H1 (cell line): ENCODE data around the gene SERPINE2. TPM values are rescaled to one million over a fixed set of nuclear protein-coding genes. Genes with fewer than 3 reads are reported as not detected.

ENCODE experiments used
- CTCF ChIA-PET: fragments of 300-600 bp; sonication (Branson Sonifier 250); formaldehyde crosslinking; loops from one replicate; lab custom pipeline; 2021; ENCODE audit not compliant: partially characterized antibody; lab: Charles Lee
- POLR2A ChIA-PET: fragments of 300-600 bp; sonication (Branson Sonifier 250); formaldehyde crosslinking; loops from one replicate; lab custom pipeline; 2021; ENCODE audit warnings: inconsistent platforms; ENCODE audit not compliant: partially characterized antibody; lab: Charles Lee
- DNase-seq, 2 experiments: peaks; one replicate each; pipeline versions ENCODE4 v3.0.0 to v3.0.0-alpha.2; 2010 to 2022; ENCODE audit warnings: low spot score in 2 of 2, low read depth in 1 of 2, mixed read lengths in 1 of 2
- FAIRE-seq: peaks from 2 replicates; lab custom pipeline; 2011; peaks lifted over from hg19 to GRCh38; lab: Jason Lieb, UNC
- H2AFZ ChIP-seq: 2 replicates; pipeline ENCODE4 v1.8.1; 2012; ENCODE audit warnings: low read length, inconsistent platforms
- H2AK5ac ChIP-seq: 2 replicates; pipeline ENCODE4 v1.6.1; 2013; ENCODE audit warnings: low read depth, low read length
- H2BK120ac ChIP-seq: replicated peaks from 2 replicates; pipeline ENCODE3; 2013; ENCODE audit warnings: low read depth, low read length, inconsistent platforms
- H2BK12ac ChIP-seq: 2 replicates; pipeline ENCODE4 v1.6.1; 2013; ENCODE audit warnings: low read depth, low read length
- H2BK15ac ChIP-seq: 2 replicates; pipeline ENCODE4 v1.6.1; 2013; ENCODE audit warnings: low read length
- H2BK20ac ChIP-seq: 2 replicates; pipeline ENCODE4 v1.6.1; 2013; ENCODE audit warnings: low read length
- H2BK5ac ChIP-seq: 2 replicates; pipeline ENCODE4 v1.6.1; 2013; ENCODE audit warnings: low read depth, low read length
- H3K14ac ChIP-seq: 2 replicates; pipeline ENCODE4 v1.6.1; 2013; ENCODE audit warnings: inconsistent platforms; ENCODE audit not compliant: insufficient read length
- H3K18ac ChIP-seq: 2 replicates; pipeline ENCODE4 v1.6.1; 2013; ENCODE audit warnings: low read length; ENCODE audit errors: extremely low read depth
- H3K23ac ChIP-seq: 2 replicates; pipeline ENCODE4 v1.6.1; 2013; ENCODE audit warnings: inconsistent platforms; ENCODE audit not compliant: insufficient read length
- H3K23me2 ChIP-seq: 2 replicates; pipeline ENCODE4 v1.6.1; 2013; ENCODE audit warnings: low read depth, low read length
- H3K27ac ChIP-seq: 2 replicates; pipeline ENCODE4 v1.6.1; 2011; ENCODE audit warnings: low read depth, low read length, inconsistent platforms
- H3K27me3 ChIP-seq, 4 experiments: replicated peaks in 1 of 4; 1 replicate in 1 of 4; 2 replicates in 3 of 4; pipeline versions ENCODE4 v1.6.1 to v1.8.1; 2011 to 2013; ENCODE audit warnings: low read length in 3 of 4, mild to moderate bottlenecking in 3 of 4, inconsistent platforms in 2 of 4, mixed read lengths in 2 of 4, moderate library complexity in 1 of 4; ENCODE audit not compliant: control insufficient read depth in 3 of 4, insufficient read depth in 3 of 4; ENCODE audit errors: extremely low read depth in 1 of 4
- H3K36me3 ChIP-seq, 4 experiments: 2 replicates each; pipeline versions ENCODE4 v1.6.1 to v1.8.1; 2011 to 2013; ENCODE audit warnings: mild to moderate bottlenecking in 4 of 4, low read length in 3 of 4, moderate library complexity in 2 of 4, control low read depth in 1 of 4, inconsistent platforms in 1 of 4; ENCODE audit not compliant: insufficient read depth in 4 of 4, control insufficient read depth in 2 of 4
- H3K4ac ChIP-seq: replicated peaks from 2 replicates; pipeline ENCODE3; 2013; ENCODE audit warnings: low read length, low read depth, mixed read lengths, inconsistent platforms; ENCODE audit not compliant: insufficient read length
- H3K4me1 ChIP-seq, 4 experiments: replicated peaks in 1 of 4; 1 replicate in 1 of 4; 2 replicates in 3 of 4; pipeline versions ENCODE4 v1.6.1 to v1.8.1; 2011 to 2013; ENCODE audit warnings: low read length in 3 of 4, inconsistent platforms in 2 of 4, mixed read lengths in 1 of 4; ENCODE audit not compliant: insufficient read depth in 4 of 4, control insufficient read depth in 3 of 4
- H3K4me2 ChIP-seq, 2 experiments: 2 replicates each; pipeline versions ENCODE4 v1.6.1 to v1.8.1; 2011 to 2013; ENCODE audit warnings: low read depth in 2 of 2, low read length in 2 of 2, control low read depth in 1 of 2, inconsistent platforms in 1 of 2, mild to moderate bottlenecking in 1 of 2; ENCODE audit not compliant: insufficient read depth in 1 of 2
- H3K4me3 ChIP-seq, 4 experiments: fragments of 200-600, 300-600 bp in 1 of 4; sonication (generic), shearing (Covaris generic), sonication (Bioruptor Twin) in 1 of 4; 2 replicates each; pipeline versions ENCODE4 v1.5.1 to v1.8.1; 2011 to 2016; ENCODE audit warnings: low read length in 4 of 4, low read depth in 3 of 4, control low read depth in 2 of 4, inconsistent platforms in 2 of 4, mild to moderate bottlenecking in 2 of 4, mixed read lengths in 1 of 4, moderate library complexity in 1 of 4; ENCODE audit not compliant: insufficient read depth in 2 of 4; ENCODE audit errors: extremely low read depth in 1 of 4
- H3K56ac ChIP-seq: replicated peaks from 2 replicates; pipeline ENCODE3; 2013; ENCODE audit warnings: low read depth, mild to moderate bottlenecking, mixed read lengths, low read length, inconsistent platforms; ENCODE audit not compliant: insufficient read length
- H3K79me1 ChIP-seq: 2 replicates; pipeline ENCODE4 v1.6.1; 2013; ENCODE audit warnings: low read depth, low read length, control low read depth
- H3K79me2 ChIP-seq, 2 experiments: 2 replicates each; pipeline versions ENCODE4 v1.6.1 to v1.8.1; 2012 to 2013; ENCODE audit warnings: low read length in 2 of 2, mild to moderate bottlenecking in 2 of 2, inconsistent platforms in 1 of 2; ENCODE audit not compliant: insufficient read depth in 2 of 2, control insufficient read depth in 1 of 2
- H3K9ac ChIP-seq, 4 experiments: replicated peaks in 1 of 4; 1 replicate in 1 of 4; 2 replicates in 3 of 4; pipeline versions ENCODE4 v1.6.1 to v1.8.1; 2011 to 2013; ENCODE audit warnings: low read depth in 3 of 4, low read length in 3 of 4, control low read depth in 2 of 4, mild to moderate bottlenecking in 2 of 4, moderate library complexity in 2 of 4, inconsistent platforms in 1 of 4; ENCODE audit errors: extremely low read depth in 1 of 4
- H3K9me3 ChIP-seq, 2 experiments: 2 replicates each; pipeline versions ENCODE4 v1.6.1 to v1.8.1; 2012 to 2013; ENCODE audit warnings: mild to moderate bottlenecking in 2 of 2, moderate library complexity in 2 of 2, control low read depth in 1 of 2, inconsistent platforms in 1 of 2, low read depth in 1 of 2, low read length in 1 of 2, mixed read lengths in 1 of 2; ENCODE audit not compliant: insufficient read depth in 2 of 2
- H4K20me1 ChIP-seq, 2 experiments: replicated peaks in 1 of 2; 2 replicates each; pipeline versions ENCODE3 to v1.8.1; 2011 to 2013; ENCODE audit warnings: inconsistent platforms in 2 of 2, low read length in 2 of 2, mild to moderate bottlenecking in 1 of 2; ENCODE audit not compliant: insufficient read depth in 2 of 2, control insufficient read depth in 1 of 2
- H4K5ac ChIP-seq: 2 replicates; pipeline ENCODE4 v1.6.1; 2013; ENCODE audit warnings: low read length, low read depth, mixed read lengths, inconsistent platforms; ENCODE audit not compliant: insufficient read length
- H4K8ac ChIP-seq: 2 replicates; pipeline ENCODE4 v1.8.0; 2013; ENCODE audit warnings: mild to moderate bottlenecking, moderate library complexity, low read length, inconsistent platforms; ENCODE audit not compliant: insufficient read depth; ENCODE audit errors: extremely low read depth
- H4K91ac ChIP-seq: replicated peaks from 2 replicates; pipeline ENCODE3; 2013; ENCODE audit warnings: low read length, mixed read lengths, inconsistent platforms; ENCODE audit not compliant: insufficient read length
- ATF2 ChIP-seq: IDR thresholded peaks from 2 replicates; pipeline ENCODE4 v1.6.1; 2012; ENCODE audit warnings: low read length, inconsistent platforms
- BACH1 ChIP-seq: IDR thresholded peaks from 2 replicates; pipeline ENCODE4 v1.6.1; 2012; ENCODE audit warnings: low read length, improper control_type of control experiment
- BRCA1 ChIP-seq: IDR thresholded peaks from 2 replicates; pipeline ENCODE4 v1.6.1; 2012; ENCODE audit warnings: low read depth, low read length, improper control_type of control experiment
- CBX5 ChIP-seq: fragments of 300-800, 300-1000 bp; sonication (generic); IDR thresholded peaks from 2 replicates; pipeline ENCODE4 v1.7.1; 2016; ENCODE audit warnings: antibody characterized with exemption, low read length, low read depth
- CHD2 ChIP-seq: IDR thresholded peaks from 2 replicates; pipeline ENCODE4 v1.6.1; 2012; ENCODE audit warnings: low read length, improper control_type of control experiment
- EZH2 ChIP-seq: fragments of 200-600 bp; sonication (generic); IDR thresholded peaks from 2 replicates; pipeline ENCODE4 v1.7.1; 2012; ENCODE audit warnings: low read depth, mild to moderate bottlenecking, moderate library complexity, low read length, inconsistent platforms; ENCODE audit not compliant: severe bottlenecking
- JUND ChIP-seq: IDR thresholded peaks from 2 replicates; pipeline ENCODE4 v1.6.1; 2011; ENCODE audit warnings: mild to moderate bottlenecking, improper control_type of control experiment, low read length
- KDM5A ChIP-seq: fragments of 200-600 bp; IDR thresholded peaks from 2 replicates; pipeline ENCODE4 v1.7.1; 2012; ENCODE audit warnings: mild to moderate bottlenecking, low read length, inconsistent platforms, mixed read lengths
- NANOG ChIP-seq: IDR thresholded peaks from 2 replicates; pipeline ENCODE4 v1.6.1; 2011; ENCODE audit warnings: low read length, low read depth, mild to moderate bottlenecking, inconsistent platforms; ENCODE audit not compliant: insufficient read depth, poor library complexity, severe bottlenecking
- RBBP5 ChIP-seq: IDR thresholded peaks from 2 replicates; pipeline ENCODE4 v1.7.1; 2012; ENCODE audit warnings: low read depth, mild to moderate bottlenecking, inconsistent platforms, low read length, moderate library complexity, borderline replicate concordance
- SP1 ChIP-seq: IDR thresholded peaks from 2 replicates; pipeline ENCODE4 v1.6.1; 2011; ENCODE audit warnings: low read depth, low read length
- WGBS, 2 experiments: shearing (Covaris generic) in 1 of 2; methylation state at CpG; one replicate each; pipeline versions ENCODE4 v1.1.6 to v1.1.7; 2013 to 2015; ENCODE audit warnings: low lambda C conversion rate in 2 of 2, mixed read lengths in 2 of 2, inconsistent platforms in 1 of 2, low coverage in 1 of 2, missing lambda C conversion rate in 1 of 2; ENCODE audit not compliant: insufficient replicate concordance in 2 of 2, insufficient coverage in 1 of 2, insufficient read length in 1 of 2; ENCODE audit errors: extremely low coverage in 1 of 2, missing lambda C conversion rate in 1 of 2; 5-methylcytosine and 5-hydroxymethylcytosine counted together
- polyA plus RNA-seq, 7 experiments: library from polyadenylated mRNA; depleted of rRNA in 3 of 7; stranded (reverse) in 5 of 7; unstranded in 2 of 7; fragments of >200 nt in 5 of 7; fragments of 200-250 nt in 2 of 7; gene quantifications; 1 replicate in 5 of 7; 2 replicates in 1 of 7; 4 replicates in 1 of 7; pipeline versions ENCODE4 v1.2.1 to v1.2.3, GENCODE V29; 2011 to 2013; ENCODE audit warnings: missing spikeins in 2 of 7, mixed read lengths in 2 of 7
- total RNA-seq: library from RNA; stranded (reverse); fragmentation: NEBNext Ultra II Directional; extraction: Animal tissue kit (Norgen Biotek cat#: 25700); gene quantifications from 2 replicates; pipeline ENCODE4 v1.2.1, GENCODE V29; 2021

SERPINE2 gene
- total and polyA plus RNA-seq, 2 of the 8 experiments (the other 6 are each of a cell fraction or from before 2014, with no cell fraction given), result 26.2 to 76.0 TPM

DNA sequence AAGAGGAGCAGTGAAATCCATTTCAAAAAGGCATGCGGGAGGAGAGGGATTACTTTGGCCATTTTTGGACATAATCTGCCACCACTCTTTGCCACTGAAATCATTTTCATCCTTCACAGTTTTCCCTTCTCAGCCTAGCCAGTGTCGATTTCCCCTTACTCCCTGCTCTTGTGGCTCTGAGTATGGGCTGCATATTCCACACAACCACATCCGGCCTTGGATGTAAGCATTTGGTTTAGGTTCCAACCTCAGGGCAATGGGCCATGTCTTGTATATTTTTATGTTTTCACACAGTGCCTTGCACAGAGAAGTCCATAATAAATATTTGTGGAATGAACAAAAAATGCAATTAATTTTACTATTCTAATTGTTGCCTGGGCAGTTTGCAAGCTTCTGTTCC lies 7.7 kb upstream of the SERPINE2 start:
- Histone ChIP-seq H3K36me3 (no peaks in the 10 kb centered on the region), H3K9ac (no peak overlapping the region), H3K14ac (no peak overlapping the region), H3K23ac (no peak overlapping the region), H3K4me3 (no peak overlapping the region), H4K91ac (no peak overlapping the region), H3K4me2 (no peak overlapping the region), H2BK5ac (no peak overlapping the region), H2AFZ (no peak overlapping the region), H2BK15ac (no peak overlapping the region), H4K8ac (no peak overlapping the region), H3K79me1 (no peaks in the 10 kb centered on the region), H3K9me3 (no peaks in the 10 kb centered on the region), H3K4ac (no peak overlapping the region), H2BK20ac (no peak overlapping the region), H2AK5ac (no peak overlapping the region), H3K4me1 (no peaks in the 10 kb centered on the region), H3K27me3 (peaks cover 0 to 1% (median under 1%) of the 10 kb centered on the region in 4 experiments; a peak in 5 of 7 replicates), H2BK12ac (no peak overlapping the region), H3K18ac (no peak overlapping the region)
- FAIRE-seq, result no peak
- TF ChIP-seq SP1 (no peak), BRCA1 (no peak), JUND (no peak), CBX5 (no peak), KDM5A (no peak), BACH1 (no peak), EZH2 (no peak), CHD2 (no peak), RBBP5 (no peak), ATF2 (no peak), NANOG (no peak)
- TF ChIP-seq, all 59 proteins: peak for 0
- no peak overlapping the region for H3K56ac ChIP-seq
- H3K79me2 ChIP-seq, result no peaks in the 10 kb centered on the region
- H2BK120ac ChIP-seq, result no peak overlapping the region
- no peaks in the 10 kb centered on the region; the same call in 1 of the 2 replicates for H3K23me2 ChIP-seq
- CTCF ChIA-PET, result no interaction called here
- POLR2A ChIA-PET, result no interaction called here
- no peaks in the 10 kb centered on the region for H4K20me1 ChIP-seq
- H4K5ac ChIP-seq, result no peak overlapping the region
- H3K27ac ChIP-seq, result no peak overlapping the region
- no peak for DNase-seq
- WGBS, 2 experiments, result 79% methylated on average over 3 of the region's 3 CpGs; no CpG with 5 or more reads in 1 of the 2 experiments
